Bronchial epithelial cell (primary cell): Measurements from ENCODE around the gene IKZF1. TPM values are rescaled to one million over a fixed set of nuclear protein-coding genes. Genes with fewer than 3 reads are reported as not detected.

Experiments
- DNase-seq: peaks from one replicate; pipeline ENCODE4 v3.0.0-alpha.2; 2010; ENCODE audit warnings: low read depth
- FAIRE-seq: peaks from 2 replicates; lab custom pipeline; 2011; peaks lifted over from hg19 to GRCh38; lab: Jason Lieb, UNC
- H3K27me3 ChIP-seq: 2 replicates; pipeline ENCODE4 v1.5.1; 2011; ENCODE audit warnings: low read length; ENCODE audit not compliant: control insufficient read depth, insufficient read depth
- H3K36me3 ChIP-seq: 2 replicates; pipeline ENCODE4 v1.5.1; 2011; ENCODE audit warnings: low read length; ENCODE audit not compliant: control insufficient read depth, insufficient read depth
- H3K4me3 ChIP-seq: 2 replicates; pipeline ENCODE4 v1.5.1; 2011; ENCODE audit warnings: mild to moderate bottlenecking, low read depth, low read length, control low read depth
- CTCF ChIP-seq: IDR thresholded peaks from 2 replicates; pipeline ENCODE4 v1.5.1; 2011; ENCODE audit warnings: mild to moderate bottlenecking, moderate library complexity, low read length, control low read depth, inconsistent platforms; ENCODE audit not compliant: insufficient read depth, severe bottlenecking
- total RNA-seq: library from RNA; depleted of rRNA; stranded (reverse); fragments of >200 nt; gene quantifications from 2 replicates; pipeline ENCODE4 v1.2.1, GENCODE V29; 2014

Gene IKZF1
- total RNA-seq, 1 donor from 2014 or later = not detected

- no peak overlapping the region for H3K4me3 ChIP-seq
- FAIRE-seq = no peak
- no peaks in the 10 kb centered on the region for H3K27me3 ChIP-seq
- no peaks in the 10 kb centered on the region for H3K36me3 ChIP-seq
- no peak for DNase-seq
- TF ChIP-seq CTCF = no peak
Observed at GRCh38 chr7:50448823-50449222, 144.3 kb downstream of the IKZF1 start.

GRCh38 chr7:50449501-50449880, 145.0 kb downstream of the IKZF1 start:
- Histone ChIP-seq H3K4me3 (peak overlapping the region; percentile 61), H3K36me3 (no peaks in the 10 kb centered on the region), H3K27me3 (no peaks in the 10 kb centered on the region)
- FAIRE-seq (no peak), DNase-seq (no peak)
- no peak for TF ChIP-seq CTCF

GRCh38 chr7:50449881-50450589, 145.5 kb downstream of the IKZF1 start, which contains the start of gene FIGNL1:
Gene FIGNL1 (minus strand): TSS chr7:50450350. CDS start chr7:50447287, 3,063 bp downstream.
- no peak for FAIRE-seq

GRCh38 chr7:50450590-50451032, 146.1 kb downstream of the IKZF1 start:
- no peak for DNase-seq
- FAIRE-seq = no peak
- Histone ChIP-seq H3K27me3 (no peaks in the 10 kb centered on the region), H3K36me3 (no peaks in the 10 kb centered on the region), H3K4me3 (peak overlapping the region; percentile 61)
- no peak for TF ChIP-seq CTCF

More at GRCh38 chr7:50449881-50450589, 145.5 kb downstream of the IKZF1 start, which contains the start of gene FIGNL1:
- H3K4me3 ChIP-seq = peak within 1 kb of the TSS; percentile 61
- peak; percentile 47 for DNase-seq
- TF ChIP-seq CTCF = no peak
- H3K36me3 ChIP-seq = no peaks in the 10 kb centered on the region
- H3K27me3 ChIP-seq = no peaks in the 10 kb centered on the region

Other genes starting within 250 kb of the IKZF1 start
- gene ZPBP, start 211.5 kb upstream of the IKZF1 start, total RNA-seq = not detected in 2 replicates
- 12.4 and 18.1 TPM in 2 replicates for gene FIGNL1, start 145.6 kb downstream of the IKZF1 start, total RNA-seq